Neural progenitor cell (in vitro differentiated cells): ENCODE data around the gene EDRF1.

Source experiments
- EZH2 ChIP-seq: fragments of 200-600 bp; sonication (generic); IDR thresholded peaks from 2 replicates; pipeline ENCODE4 v1.6.1; 2017; ENCODE audit warnings: antibody characterized with exemption, mild to moderate bottlenecking, moderate library complexity
- EZH2phosphoT487 ChIP-seq: fragments of 200-600 bp; sonication (generic); IDR thresholded peaks from 2 replicates; pipeline ENCODE4 v1.6.1; 2017; ENCODE audit warnings: antibody characterized with exemption
- TF ChIP-seq, protein P1 (sequence below): fragments of 200-600 bp; sonication (generic); IDR thresholded peaks from 2 replicates; pipeline ENCODE4 v1.5.1; 2017; ENCODE audit warnings: antibody characterized with exemption, mild to moderate bottlenecking

DNA sequence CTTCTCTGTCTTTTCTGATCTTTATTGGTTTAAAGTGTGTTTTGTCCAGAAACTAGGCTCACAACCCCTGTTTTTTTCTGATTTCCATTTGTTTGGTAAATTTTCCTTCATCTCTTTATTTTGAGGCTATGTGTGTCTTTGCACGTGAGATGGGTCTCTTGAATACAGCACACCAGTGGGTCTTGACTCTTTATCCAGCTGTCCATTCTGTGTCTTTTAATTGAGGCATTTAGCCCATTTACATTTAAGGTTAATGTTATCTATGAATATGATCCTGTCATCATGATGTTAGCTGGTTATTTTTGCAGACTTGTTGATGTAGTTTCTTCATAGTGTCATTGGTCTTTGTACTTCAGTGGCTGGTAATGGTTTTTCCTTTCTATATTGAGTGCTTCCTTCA lies 46.6 kb upstream of the EDRF1 start:
- TF ChIP-seq, protein P1, sequence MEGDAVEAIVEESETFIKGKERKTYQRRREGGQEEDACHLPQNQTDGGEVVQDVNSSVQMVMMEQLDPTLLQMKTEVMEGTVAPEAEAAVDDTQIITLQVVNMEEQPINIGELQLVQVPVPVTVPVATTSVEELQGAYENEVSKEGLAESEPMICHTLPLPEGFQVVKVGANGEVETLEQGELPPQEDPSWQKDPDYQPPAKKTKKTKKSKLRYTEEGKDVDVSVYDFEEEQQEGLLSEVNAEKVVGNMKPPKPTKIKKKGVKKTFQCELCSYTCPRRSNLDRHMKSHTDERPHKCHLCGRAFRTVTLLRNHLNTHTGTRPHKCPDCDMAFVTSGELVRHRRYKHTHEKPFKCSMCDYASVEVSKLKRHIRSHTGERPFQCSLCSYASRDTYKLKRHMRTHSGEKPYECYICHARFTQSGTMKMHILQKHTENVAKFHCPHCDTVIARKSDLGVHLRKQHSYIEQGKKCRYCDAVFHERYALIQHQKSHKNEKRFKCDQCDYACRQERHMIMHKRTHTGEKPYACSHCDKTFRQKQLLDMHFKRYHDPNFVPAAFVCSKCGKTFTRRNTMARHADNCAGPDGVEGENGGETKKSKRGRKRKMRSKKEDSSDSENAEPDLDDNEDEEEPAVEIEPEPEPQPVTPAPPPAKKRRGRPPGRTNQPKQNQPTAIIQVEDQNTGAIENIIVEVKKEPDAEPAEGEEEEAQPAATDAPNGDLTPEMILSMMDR, result no peak
- TF ChIP-seq EZH2 (no peak), EZH2phosphoT487 (no peak)
